ENCODE measurements around the gene COX6A2. TPM values are rescaled to one million over a fixed set of nuclear protein-coding genes. Genes with fewer than 3 reads are reported as not detected.
A peak's percentile ranks its signal among the peaks of the same experiment; 100 is the strongest.
"Not testable (repeated sequence)": the region's sequence is repeated elsewhere in the genome, so short reads cannot be mapped to it uniquely, and the experiment has no call there.

The COX6A2 gene
- polyA plus RNA-seq, 3 donors from 2014 or later, result 1.5 to 1.8 TPM; not detected in 1

- Mint-ChIP-seq H3K4me3 (peak overlapping the region; percentile 70 to 83 (median 81)), H3K27me3 (ENCODE audit: low read depth in 3 of 3) (peaks cover 0 to 8% (median 7%) of the 10 kb centered on the region in 3 donors), H3K4me1 (peaks cover 71 to 77% of the 10 kb centered on the region in 2 donors), H3K27ac (peak overlapping the region; percentile 27 to 93 (median 76)), H3K36me3 (no peaks in the 10 kb centered on the region), H3K9me3 (peaks cover 0 to 6% (median 1%) of the 10 kb centered on the region in 6 donors)
- DNase-seq, result peak; percentile 74 to 77 (median 76)
Measured at GRCh38 chr16:31421587-31421986, 6.6 kb downstream of the COX6A2 start.

- Mint-ChIP-seq H3K27me3 (ENCODE audit: low read depth in 3 of 3) (peaks cover 0 to 4% (median 3%) of the 10 kb centered on the region in 3 donors), H3K36me3 (no peaks in the 10 kb centered on the region), H3K9me3 (peaks cover 0 to 6% (median 1%) of the 10 kb centered on the region in 6 donors), H3K27ac (peak overlapping the region; percentile 35 to 82 (median 72)), H3K4me1 (peaks cover 80 to 85% of the 10 kb centered on the region in 2 donors), H3K4me3 (peak overlapping the region; percentile 71 to 91 (median 83))
- peak; percentile 57 to 64 (median 60) for DNase-seq
Measured at GRCh38 chr16:31420037-31420436, 8.1 kb downstream of the COX6A2 start.

- peaks cover 0 to 8% (median 2%) of the 10 kb centered on the region in 3 donors for H3K27me3 Mint-ChIP-seq (ENCODE audit: low read depth in 3 of 3)
- H3K9me3 Mint-ChIP-seq, result peaks cover 0 to 6% (median 1%) of the 10 kb centered on the region in 6 donors
- H3K4me1 Mint-ChIP-seq, result peaks cover 84 to 91% of the 10 kb centered on the region in 2 donors
- no peak for DNase-seq
- H3K36me3 Mint-ChIP-seq, result no peaks in the 10 kb centered on the region
- no peak overlapping the region for H3K27ac Mint-ChIP-seq
- peak overlapping the region in 3 of 5 donors; percentile 3 to 51 (median 37) for H3K4me3 Mint-ChIP-seq
Measured at GRCh38 chr16:31417916-31418315, 10.2 kb downstream of the COX6A2 start.

- peaks cover 78 to 82% of the 10 kb centered on the region in 2 donors for H3K4me1 Mint-ChIP-seq
Measured at GRCh38 chr16:31417036-31417435, 11.1 kb downstream of the COX6A2 start.

GRCh38 chr16:31416371-31416770, 11.8 kb downstream of the COX6A2 start:
- H3K4me3 Mint-ChIP-seq, result peak overlapping the region; percentile 4 to 65 (median 31)
- peaks cover 0 to 12% (median 4%) of the 10 kb centered on the region in 3 donors for H3K27me3 Mint-ChIP-seq (ENCODE audit: low read depth in 3 of 3)
- peaks cover 71 to 75% of the 10 kb centered on the region in 2 donors for H3K4me1 Mint-ChIP-seq
- no peak for DNase-seq
- H3K9me3 Mint-ChIP-seq, result peaks cover 0 to 2% (median 1%) of the 10 kb centered on the region in 6 donors
- no peaks in the 10 kb centered on the region for H3K36me3 Mint-ChIP-seq
- H3K27ac Mint-ChIP-seq, result peak overlapping the region in 1 of 6 donors; percentile 23

More at GRCh38 chr16:31417036-31417435, 11.1 kb downstream of the COX6A2 start:
- Mint-ChIP-seq H3K27me3 (ENCODE audit: low read depth in 3 of 3) (peaks cover 0 to 11% (median 2%) of the 10 kb centered on the region in 3 donors), H3K4me3 (peak overlapping the region in 2 of 5 donors; percentile 31 to 39)
- not testable (repeated sequence) for H3K27ac Mint-ChIP-seq, DNase-seq, H3K36me3 Mint-ChIP-seq, H3K9me3 Mint-ChIP-seq

GRCh38 chr16:31414706-31415105, 13.5 kb downstream of the COX6A2 start:
- peak overlapping the region; percentile 17 to 74 (median 48) for H3K27ac Mint-ChIP-seq
- peaks cover 0 to 2% (median 0%) of the 10 kb centered on the region in 6 donors for H3K9me3 Mint-ChIP-seq
- DNase-seq, result peak; percentile 64 to 69 (median 67)
- peaks cover 0 to 9% (median 5%) of the 10 kb centered on the region in 3 donors for H3K27me3 Mint-ChIP-seq (ENCODE audit: low read depth in 3 of 3)
- no peaks in the 10 kb centered on the region for H3K36me3 Mint-ChIP-seq
- H3K4me1 Mint-ChIP-seq, result peaks cover 58 to 59% of the 10 kb centered on the region in 2 donors
- peak overlapping the region; percentile 64 to 80 (median 76) for H3K4me3 Mint-ChIP-seq

- Mint-ChIP-seq H3K27ac (peak overlapping the region in 2 of 6 donors; percentile 17 to 45), H3K4me3 (peak overlapping the region in 4 of 5 donors; percentile 0 to 76 (median 70)), H3K4me1 (peaks cover 53% of the 10 kb centered on the region in 2 donors), H3K36me3 (no peaks in the 10 kb centered on the region), H3K27me3 (ENCODE audit: low read depth in 3 of 3) (peaks cover 0 to 9% (median 5%) of the 10 kb centered on the region in 3 donors), H3K9me3 (peaks cover 0 to 2% (median 0%) of the 10 kb centered on the region in 6 donors)
- no peak for DNase-seq
Measured at GRCh38 chr16:31413943-31414342, 14.2 kb downstream of the COX6A2 start.

GRCh38 chr16:31413381-31413780, 14.8 kb downstream of the COX6A2 start:
- Mint-ChIP-seq H3K27me3 (ENCODE audit: low read depth in 3 of 3) (peaks cover 0 to 11% (median 5%) of the 10 kb centered on the region in 3 donors), H3K9me3 (peaks cover 0 to 2% (median 0%) of the 10 kb centered on the region in 6 donors), H3K4me3 (no peak overlapping the region), H3K27ac (no peak overlapping the region), H3K4me1 (peaks cover 50 to 55% of the 10 kb centered on the region in 2 donors), H3K36me3 (no peaks in the 10 kb centered on the region)
- no peak for DNase-seq

- Mint-ChIP-seq H3K36me3 (no peaks in the 10 kb centered on the region), H3K27me3 (ENCODE audit: low read depth in 3 of 3) (peaks cover 0 to 12% (median 5%) of the 10 kb centered on the region in 3 donors), H3K4me3 (no peak overlapping the region), H3K4me1 (peaks cover 44 to 50% of the 10 kb centered on the region in 2 donors), H3K9me3 (no peaks in the 10 kb centered on the region), H3K27ac (peak overlapping the region in 2 of 6 donors; percentile 45 to 67)
- DNase-seq, result no peak
Measured at GRCh38 chr16:31412750-31413149, 15.4 kb downstream of the COX6A2 start.

GRCh38 chr16:31411024-31411844, 16.9 kb downstream of the COX6A2 start:
- Mint-ChIP-seq H3K4me1 (peaks cover 33 to 37% of the 10 kb centered on the region in 2 donors), H3K36me3 (no peaks in the 10 kb centered on the region), H3K9me3 (no peaks in the 10 kb centered on the region), H3K27ac (no peak overlapping the region), H3K27me3 (ENCODE audit: low read depth in 3 of 3) (peaks cover 0 to 12% (median 5%) of the 10 kb centered on the region in 3 donors), H3K4me3 (no peak overlapping the region)
- DNase-seq, result no peak

- no peaks in the 10 kb centered on the region for H3K36me3 Mint-ChIP-seq
- no peak overlapping the region for H3K4me3 Mint-ChIP-seq
- H3K9me3 Mint-ChIP-seq, result no peaks in the 10 kb centered on the region
- DNase-seq, result no peak
- H3K27me3 Mint-ChIP-seq (ENCODE audit: low read depth in 3 of 3), result peaks cover 0 to 12% (median 5%) of the 10 kb centered on the region in 3 donors
- peaks cover 21 to 26% of the 10 kb centered on the region in 2 donors for H3K4me1 Mint-ChIP-seq
- H3K27ac Mint-ChIP-seq, result peak overlapping the region in 1 of 6 donors; percentile 26
Measured at GRCh38 chr16:31410082-31410481, 18.1 kb downstream of the COX6A2 start.

GRCh38 chr16:31409433-31409832, 18.7 kb downstream of the COX6A2 start:
- H3K36me3 Mint-ChIP-seq, result no peaks in the 10 kb centered on the region
- no peaks in the 10 kb centered on the region for H3K9me3 Mint-ChIP-seq
- H3K27me3 Mint-ChIP-seq (ENCODE audit: low read depth in 3 of 3), result peaks cover 0 to 8% (median 5%) of the 10 kb centered on the region in 3 donors
- H3K4me3 Mint-ChIP-seq, result no peak overlapping the region
- H3K27ac Mint-ChIP-seq, result no peak overlapping the region
- H3K4me1 Mint-ChIP-seq, result peaks cover 15 to 19% of the 10 kb centered on the region in 2 donors
- DNase-seq, result no peak

GRCh38 chr16:31407406-31407805, 20.8 kb downstream of the COX6A2 start:
- Mint-ChIP-seq H3K27me3 (ENCODE audit: low read depth in 3 of 3) (peaks cover 0 to 8% (median 8%) of the 10 kb centered on the region in 3 donors), H3K4me1 (peaks cover 7 to 17% of the 10 kb centered on the region in 2 donors), H3K36me3 (no peaks in the 10 kb centered on the region), H3K9me3 (no peaks in the 10 kb centered on the region), H3K4me3 (no peak overlapping the region), H3K27ac (peak overlapping the region in 1 of 6 donors; percentile 61)
- DNase-seq, result no peak

All from immature natural killer cell (primary cell).